ENCODE measurements around the gene ALDH1A1. TPM values are rescaled to one million over a fixed set of nuclear protein-coding genes. Genes with fewer than 3 reads are reported as not detected.

ALDH1A1 gene
- total and polyA plus RNA-seq, 2 donors from 2014 or later: 191 to 295 TPM

DNA sequence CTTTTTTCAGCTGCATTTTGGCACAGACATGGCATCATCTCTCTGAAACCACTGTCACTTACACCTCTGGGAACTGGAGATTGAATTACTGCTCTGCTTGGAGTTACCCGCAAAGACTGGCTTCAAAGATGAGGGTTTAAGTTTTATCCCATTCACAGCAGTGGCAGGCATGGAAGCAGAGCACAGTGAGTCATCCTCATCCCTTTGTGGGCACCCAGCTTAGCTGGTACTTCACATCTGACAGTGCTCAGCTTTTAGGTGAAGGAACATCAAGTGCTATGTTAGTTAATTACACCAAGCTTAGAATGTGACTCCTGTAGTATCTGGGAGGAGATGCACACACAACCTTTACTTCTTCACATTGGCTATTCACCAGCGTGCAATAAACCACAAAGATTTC lies 24.8 kb upstream of the ALDH1A1 start:
- no peak overlapping the region for H3K27ac ChIP-seq (ENCODE audit: low read depth in 2 of 2, low read length in 2 of 2)
- TF ChIP-seq, protein P1, sequence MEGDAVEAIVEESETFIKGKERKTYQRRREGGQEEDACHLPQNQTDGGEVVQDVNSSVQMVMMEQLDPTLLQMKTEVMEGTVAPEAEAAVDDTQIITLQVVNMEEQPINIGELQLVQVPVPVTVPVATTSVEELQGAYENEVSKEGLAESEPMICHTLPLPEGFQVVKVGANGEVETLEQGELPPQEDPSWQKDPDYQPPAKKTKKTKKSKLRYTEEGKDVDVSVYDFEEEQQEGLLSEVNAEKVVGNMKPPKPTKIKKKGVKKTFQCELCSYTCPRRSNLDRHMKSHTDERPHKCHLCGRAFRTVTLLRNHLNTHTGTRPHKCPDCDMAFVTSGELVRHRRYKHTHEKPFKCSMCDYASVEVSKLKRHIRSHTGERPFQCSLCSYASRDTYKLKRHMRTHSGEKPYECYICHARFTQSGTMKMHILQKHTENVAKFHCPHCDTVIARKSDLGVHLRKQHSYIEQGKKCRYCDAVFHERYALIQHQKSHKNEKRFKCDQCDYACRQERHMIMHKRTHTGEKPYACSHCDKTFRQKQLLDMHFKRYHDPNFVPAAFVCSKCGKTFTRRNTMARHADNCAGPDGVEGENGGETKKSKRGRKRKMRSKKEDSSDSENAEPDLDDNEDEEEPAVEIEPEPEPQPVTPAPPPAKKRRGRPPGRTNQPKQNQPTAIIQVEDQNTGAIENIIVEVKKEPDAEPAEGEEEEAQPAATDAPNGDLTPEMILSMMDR (IDR thresholded peaks at IDR 0.05; ENCODE audit: borderline replicate concordance, extremely low read depth, insufficient read depth): no peak

DNA sequence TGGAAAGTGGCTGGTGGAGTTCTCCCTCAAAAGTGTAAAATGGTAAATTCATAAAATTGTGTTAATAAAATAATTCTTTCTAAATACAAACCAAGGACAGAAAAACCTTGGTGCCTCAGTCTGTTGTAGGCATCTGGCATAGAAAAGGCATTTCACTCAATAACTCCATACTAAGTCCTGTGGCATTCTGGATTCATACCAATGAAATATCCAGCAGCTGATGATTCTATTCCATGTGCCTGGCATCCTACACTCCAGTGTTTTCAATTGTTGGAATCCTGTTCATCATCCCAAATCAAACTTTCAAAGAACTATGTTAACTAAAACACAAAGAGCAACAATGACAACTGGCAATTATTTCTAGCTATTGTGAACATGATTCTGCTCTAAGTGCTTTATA lies 21.6 kb upstream of the ALDH1A1 start:
- H3K36me3 ChIP-seq (ENCODE audit: control insufficient read depth in 2 of 3, insufficient read depth in 3 of 3, low read length in 3 of 3): no peaks in the 10 kb centered on the region
- no peaks in the 10 kb centered on the region for H3K4me1 ChIP-seq (ENCODE audit: control insufficient read depth in 2 of 3, insufficient read depth in 2 of 3, low read depth in 1 of 3, low read length in 3 of 3)
- TF ChIP-seq, protein P1 (IDR thresholded peaks at IDR 0.05; ENCODE audit: borderline replicate concordance, extremely low read depth, insufficient read depth): no peak
- H3K27ac ChIP-seq (ENCODE audit: low read depth in 2 of 2, low read length in 2 of 2): no peak overlapping the region
- intact Hi-C loops (cut with DNase I): no loop called here
- H3K9ac ChIP-seq (ENCODE audit: low read length in 3 of 3): no peak overlapping the region
- no peaks in the 10 kb centered on the region for H3K27me3 ChIP-seq (ENCODE audit: control insufficient read depth, insufficient read depth, low read length)
- DNase-seq (no peak), FAIRE-seq (no peak)
- no peak overlapping the region for H3K4me3 ChIP-seq (ENCODE audit: low read length in 3 of 3)
- no peaks in the 10 kb centered on the region for H3K9me3 ChIP-seq (ENCODE audit: control insufficient read depth in 2 of 3, insufficient read depth in 1 of 3, low read length in 3 of 3)

More for the DNA sequence above, 24.8 kb upstream of the ALDH1A1 start:
- Histone ChIP-seq H3K4me1 (ENCODE audit: control insufficient read depth in 2 of 3, insufficient read depth in 2 of 3, low read depth in 1 of 3, low read length in 3 of 3) (peaks cover 0 to under 1% (median 0%) of the 10 kb centered on the region in 3 donors), H3K36me3 (ENCODE audit: control insufficient read depth in 2 of 3, insufficient read depth in 3 of 3, low read length in 3 of 3) (no peaks in the 10 kb centered on the region), H3K9ac (ENCODE audit: low read length in 3 of 3) (no peak overlapping the region), H3K9me3 (ENCODE audit: control insufficient read depth in 2 of 3, insufficient read depth in 1 of 3, low read length in 3 of 3) (no peaks in the 10 kb centered on the region), H3K27me3 (ENCODE audit: control insufficient read depth, insufficient read depth, low read length) (no peaks in the 10 kb centered on the region), H3K4me3 (ENCODE audit: low read length in 3 of 3) (no peak overlapping the region)
- FAIRE-seq: no peak
- no peak for DNase-seq
- intact Hi-C loops (cut with DNase I): no loop called here

DNA sequence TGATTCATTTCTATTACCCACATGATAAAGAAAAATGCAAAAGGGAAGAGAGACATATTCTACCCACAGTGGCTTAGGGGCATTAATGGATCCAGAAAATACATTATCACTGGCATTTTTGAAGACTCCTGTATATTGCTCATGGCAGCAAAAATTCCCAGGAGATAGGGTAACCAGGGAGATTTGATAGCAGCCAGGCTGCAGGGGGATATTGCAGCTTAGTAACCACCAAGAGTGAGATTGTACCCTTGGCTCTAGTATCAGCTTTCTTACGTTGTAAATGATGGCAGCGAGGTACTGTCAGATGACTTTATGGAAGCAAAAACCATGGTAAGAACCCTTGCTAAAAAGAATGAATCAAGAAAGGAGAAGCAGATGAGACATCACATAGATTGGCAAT lies 19.8 kb upstream of the ALDH1A1 start:
- no peak overlapping the region for H3K4me3 ChIP-seq (ENCODE audit: low read length in 3 of 3)
- H3K36me3 ChIP-seq (ENCODE audit: control insufficient read depth in 2 of 3, insufficient read depth in 3 of 3, low read length in 3 of 3): no peaks in the 10 kb centered on the region
- no peaks in the 10 kb centered on the region for H3K9me3 ChIP-seq (ENCODE audit: control insufficient read depth in 2 of 3, insufficient read depth in 1 of 3, low read length in 3 of 3)
- no peak for DNase-seq
- intact Hi-C loops (cut with DNase I): no loop called here
- H3K4me1 ChIP-seq (ENCODE audit: control insufficient read depth in 2 of 3, insufficient read depth in 2 of 3, low read depth in 1 of 3, low read length in 3 of 3): no peaks in the 10 kb centered on the region
- no peak overlapping the region for H3K9ac ChIP-seq (ENCODE audit: low read length in 3 of 3)
- TF ChIP-seq, protein P1 (IDR thresholded peaks at IDR 0.05; ENCODE audit: borderline replicate concordance, extremely low read depth, insufficient read depth): no peak
- H3K27me3 ChIP-seq (ENCODE audit: control insufficient read depth, insufficient read depth, low read length): no peaks in the 10 kb centered on the region
- H3K27ac ChIP-seq (ENCODE audit: low read depth in 2 of 2, low read length in 2 of 2): no peak overlapping the region
- FAIRE-seq: no peak

DNA sequence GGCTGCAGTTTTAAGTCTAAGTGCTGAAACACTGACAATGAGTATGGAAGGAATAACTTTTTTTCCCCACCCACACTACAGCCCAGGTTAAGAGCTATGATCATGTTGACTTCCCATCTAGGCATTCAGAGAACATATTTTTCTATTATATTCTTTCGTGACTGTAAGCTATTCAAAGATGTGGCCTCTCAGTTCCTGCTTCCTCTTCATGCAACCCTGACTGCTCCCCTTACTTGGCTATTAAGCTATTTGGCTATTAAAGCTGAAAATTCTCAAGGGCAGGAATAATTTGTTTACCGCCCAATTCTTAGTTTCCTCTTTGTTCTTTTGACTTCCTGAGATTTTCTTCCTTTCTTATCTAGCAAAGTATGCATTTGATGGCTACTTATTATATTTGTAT lies 18.6 kb upstream of the ALDH1A1 start:
- FAIRE-seq: no peak
- no peak overlapping the region for H3K9ac ChIP-seq (ENCODE audit: low read length in 3 of 3)
- H3K4me1 ChIP-seq (ENCODE audit: control insufficient read depth in 2 of 3, insufficient read depth in 2 of 3, low read depth in 1 of 3, low read length in 3 of 3): no peaks in the 10 kb centered on the region
- DNase-seq: no peak
- no peaks in the 10 kb centered on the region for H3K27me3 ChIP-seq (ENCODE audit: control insufficient read depth, insufficient read depth, low read length)
- no peak overlapping the region for H3K27ac ChIP-seq (ENCODE audit: low read depth in 2 of 2, low read length in 2 of 2)
- H3K4me3 ChIP-seq (ENCODE audit: low read length in 3 of 3): no peak overlapping the region
- no peaks in the 10 kb centered on the region for H3K9me3 ChIP-seq (ENCODE audit: control insufficient read depth in 2 of 3, insufficient read depth in 1 of 3, low read length in 3 of 3)
- TF ChIP-seq, protein P1 (IDR thresholded peaks at IDR 0.05; ENCODE audit: borderline replicate concordance, extremely low read depth, insufficient read depth): no peak
- intact Hi-C loops (cut with DNase I): no loop called here
- no peaks in the 10 kb centered on the region for H3K36me3 ChIP-seq (ENCODE audit: control insufficient read depth in 2 of 3, insufficient read depth in 3 of 3, low read length in 3 of 3)
